Uterus (tissue), 4 donors: Measurements from ENCODE around the gene TRIM41. TPM values are rescaled to one million over a fixed set of nuclear protein-coding genes. Genes with fewer than 3 reads are reported as not detected.

Source experiments
- DNase-seq, 2 donors: peaks; one replicate each; pipeline ENCODE4 v3.0.0-alpha.2; 2019 to 2020
- H3K27ac ChIP-seq, 2 donors: fragments of 200-600 bp; sonication (generic); 1 replicate in 1 of 2; 2 replicates in 1 of 2; pipeline ENCODE4 v1.5.1; 2016 to 2018
- H3K27me3 ChIP-seq, 2 donors: fragments of 200-600 bp; sonication (generic); one replicate each; pipeline ENCODE4 v1.5.1; 2018 to 2019; ENCODE audit warnings: control low read depth in 1 of 2
- H3K36me3 ChIP-seq, 2 donors: fragments of 200-600 bp; sonication (generic); one replicate each; pipeline ENCODE4 v1.5.1; 2019; ENCODE audit warnings: control low read depth in 1 of 2
- H3K4me1 ChIP-seq, 2 donors: fragments of 200-600 bp; sonication (generic); one replicate each; pipeline ENCODE4 v1.5.1; 2018 to 2019; ENCODE audit warnings: control low read depth in 1 of 2
- H3K4me3 ChIP-seq, 2 donors: fragments of 200-600 bp; sonication (generic); 1 replicate in 1 of 2; 2 replicates in 1 of 2; pipeline ENCODE4 v1.5.1; 2018 to 2019; ENCODE audit warnings: mild to moderate bottlenecking in 1 of 2
- H3K9me3 ChIP-seq, 2 donors: fragments of 200-600 bp; sonication (generic); one replicate each; pipeline ENCODE4 v1.5.1; 2019; ENCODE audit warnings: control low read depth in 1 of 2
- POLR2A ChIP-seq, 2 donors: fragments of 450-650 bp; IDR thresholded peaks; one replicate each; pipeline ENCODE4 v1.6.1; 2016; ENCODE audit warnings: antibody characterized with exemption in 2 of 2, mild to moderate bottlenecking in 1 of 2, moderate library complexity in 1 of 2
- intact Hi-C: fragments of 100-400 bp; cut with DNase I; formaldehyde crosslinking; loops from one replicate; pipeline ENCODE4 v1.15.1; 2023; ENCODE audit warnings: low total_unique reads
- total RNA-seq, 4 donors: library from RNA; depleted of rRNA in 3 of 4; stranded (reverse); fragments of >200 nt in 3 of 4; gene quantifications; one replicate each; pipeline versions ENCODE4 v1.1.0 to v1.2.4, GENCODE V29; 2014 to 2023
- TF ChIP-seq, protein P1 (sequence below), 4 experiments: fragments of 200-600 bp in 2 of 4; fragments of 450-650 bp in 2 of 4; sonication (generic) in 2 of 4; IDR thresholded peaks; one replicate each; pipeline ENCODE4 v1.5.1; 2016 to 2019; ENCODE audit warnings: antibody characterized with exemption in 4 of 4, mild to moderate bottlenecking in 2 of 4, moderate library complexity in 1 of 4
- donor health status: DM: yes; HTN: yes; CAD: no.

The TRIM41 gene
- total RNA-seq, 4 donors from 2014 or later, result 4.7 to 18.8 (median 12.2) TPM

DNA sequence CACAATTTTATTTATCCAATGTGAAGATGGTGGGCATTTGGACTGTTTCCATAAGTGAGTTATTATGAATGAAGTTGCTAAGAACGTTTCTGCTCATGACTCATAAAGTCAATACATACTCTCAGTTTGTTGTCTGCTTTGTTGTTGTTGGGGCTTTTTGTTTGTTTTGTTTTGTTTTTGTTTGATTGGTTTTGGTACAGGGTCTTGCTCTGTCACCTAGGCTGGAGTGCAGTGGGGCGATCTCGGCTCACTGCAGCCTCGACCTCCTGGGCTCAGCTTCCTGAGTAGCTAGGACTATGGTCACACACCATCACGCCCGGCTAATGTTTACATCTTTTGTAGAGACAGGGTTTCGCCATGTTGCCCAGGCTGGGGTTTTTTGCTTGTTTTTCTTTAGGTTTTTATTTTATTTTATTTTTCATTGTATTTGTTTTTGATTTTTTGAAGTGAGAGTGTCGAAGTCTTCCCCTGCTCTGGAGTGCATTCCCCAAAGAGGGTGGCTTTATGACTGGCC lies 36.0 kb upstream of the TRIM41 start:
- Histone ChIP-seq H3K9me3 (no peaks in the 10 kb centered on the region), H3K4me1 (no peaks in the 10 kb centered on the region), H3K36me3 (no peaks in the 10 kb centered on the region), H3K27ac (peak overlapping the region; percentile 92 to 93), H3K4me3 (peak overlapping the region in 1 of 2 donors; percentile 72), H3K27me3 (no peaks in the 10 kb centered on the region)
- no peak for TF ChIP-seq POLR2A (IDR thresholded peaks at IDR 0.05)
- TF ChIP-seq, protein P1, sequence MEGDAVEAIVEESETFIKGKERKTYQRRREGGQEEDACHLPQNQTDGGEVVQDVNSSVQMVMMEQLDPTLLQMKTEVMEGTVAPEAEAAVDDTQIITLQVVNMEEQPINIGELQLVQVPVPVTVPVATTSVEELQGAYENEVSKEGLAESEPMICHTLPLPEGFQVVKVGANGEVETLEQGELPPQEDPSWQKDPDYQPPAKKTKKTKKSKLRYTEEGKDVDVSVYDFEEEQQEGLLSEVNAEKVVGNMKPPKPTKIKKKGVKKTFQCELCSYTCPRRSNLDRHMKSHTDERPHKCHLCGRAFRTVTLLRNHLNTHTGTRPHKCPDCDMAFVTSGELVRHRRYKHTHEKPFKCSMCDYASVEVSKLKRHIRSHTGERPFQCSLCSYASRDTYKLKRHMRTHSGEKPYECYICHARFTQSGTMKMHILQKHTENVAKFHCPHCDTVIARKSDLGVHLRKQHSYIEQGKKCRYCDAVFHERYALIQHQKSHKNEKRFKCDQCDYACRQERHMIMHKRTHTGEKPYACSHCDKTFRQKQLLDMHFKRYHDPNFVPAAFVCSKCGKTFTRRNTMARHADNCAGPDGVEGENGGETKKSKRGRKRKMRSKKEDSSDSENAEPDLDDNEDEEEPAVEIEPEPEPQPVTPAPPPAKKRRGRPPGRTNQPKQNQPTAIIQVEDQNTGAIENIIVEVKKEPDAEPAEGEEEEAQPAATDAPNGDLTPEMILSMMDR (IDR thresholded peaks at IDR 0.05), result no peak
- intact Hi-C loops, result no loop called here
- DNase-seq, result no peak

DNA sequence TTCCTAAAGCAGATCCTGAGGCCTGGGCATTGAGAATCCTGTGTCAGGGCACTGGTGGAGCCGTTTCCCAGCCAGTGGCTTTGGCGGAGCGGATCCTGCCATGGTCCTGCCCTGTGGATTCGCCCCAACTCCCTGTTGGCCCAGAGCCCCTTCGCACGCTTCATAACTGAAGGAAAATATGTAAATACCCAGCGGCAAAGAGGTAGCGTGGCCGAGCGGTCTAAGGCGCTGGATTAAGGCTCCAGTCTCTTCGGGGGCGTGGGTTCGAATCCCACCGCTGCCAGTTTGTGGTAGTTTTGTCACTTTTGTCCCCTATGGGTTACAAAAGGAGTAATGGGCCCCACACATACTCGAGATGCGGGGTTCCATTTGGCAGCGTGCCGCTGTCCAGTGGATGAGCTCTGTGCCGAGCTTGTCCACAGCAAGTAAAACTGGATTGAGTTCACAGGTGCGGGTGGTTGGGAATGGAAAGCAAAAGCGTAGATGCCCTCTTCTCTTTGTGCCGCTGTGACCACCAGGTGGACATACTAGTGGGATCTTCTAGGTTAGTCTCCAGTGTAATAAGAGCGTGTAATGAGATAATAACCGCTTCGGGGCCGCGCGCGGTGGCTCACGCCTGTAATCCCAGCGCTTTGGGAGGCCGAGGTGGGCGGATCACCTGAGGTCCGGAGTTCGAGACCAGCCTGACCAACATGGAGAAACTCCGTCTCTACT lies 35.4 kb upstream of the TRIM41 start:
- Histone ChIP-seq H3K27me3 (no peaks in the 10 kb centered on the region), H3K36me3 (no peaks in the 10 kb centered on the region), H3K4me3 (peak overlapping the region; percentile 69 to 72), H3K4me1 (no peaks in the 10 kb centered on the region), H3K9me3 (no peaks in the 10 kb centered on the region), H3K27ac (peak overlapping the region; percentile 92 to 93)
- TF ChIP-seq, protein P1 (IDR thresholded peaks at IDR 0.05), result peak in 2 of 4 experiments; percentile 25 to 32
- TF ChIP-seq POLR2A (IDR thresholded peaks at IDR 0.05), result peak in 1 of 2 donors; percentile 15
- peak; percentile 83 to 89 for DNase-seq
- intact Hi-C loops, result no loop called here

DNA sequence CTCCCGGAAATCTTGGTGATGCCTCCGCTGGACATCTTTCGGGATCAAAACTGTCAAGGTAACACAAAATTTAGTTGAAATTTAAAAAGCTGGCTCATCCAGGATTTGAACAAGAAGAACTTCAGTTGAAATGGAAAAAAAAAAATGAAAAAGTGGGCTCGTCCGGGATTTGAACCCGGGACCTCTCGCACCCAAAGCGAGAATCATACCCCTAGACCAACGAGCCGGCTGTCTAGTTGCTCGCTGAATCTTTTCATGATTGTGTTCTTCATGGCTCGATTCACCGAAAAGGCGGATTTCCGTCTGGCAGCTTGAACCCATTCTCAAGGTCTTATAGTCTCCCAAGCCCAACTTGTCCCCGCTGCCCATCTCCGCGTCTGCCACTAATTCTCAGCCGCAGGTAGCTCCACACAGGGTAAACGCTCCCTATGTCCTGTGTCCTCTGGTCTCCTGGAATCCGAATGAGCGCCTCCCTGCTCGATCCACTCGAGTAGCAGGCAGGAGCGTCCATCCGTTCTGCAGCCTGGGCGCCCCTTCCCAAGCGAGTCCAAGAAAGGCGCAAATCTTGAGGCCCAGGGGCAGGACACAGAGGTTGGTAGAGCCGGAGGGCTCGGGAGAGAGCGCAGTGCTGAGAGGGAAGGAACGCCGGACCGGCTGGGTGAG lies 34.2 kb upstream of the TRIM41 start:
- Histone ChIP-seq H3K36me3 (no peaks in the 10 kb centered on the region), H3K4me3 (peak overlapping the region; percentile 69 to 72), H3K9me3 (no peaks in the 10 kb centered on the region), H3K27me3 (no peaks in the 10 kb centered on the region), H3K27ac (peak overlapping the region; percentile 92 to 93), H3K4me1 (no peaks in the 10 kb centered on the region)
- TF ChIP-seq, protein P1 (IDR thresholded peaks at IDR 0.05), result no peak
- no peak for TF ChIP-seq POLR2A (IDR thresholded peaks at IDR 0.05)
- intact Hi-C loops, result no loop called here
- DNase-seq, result peak; percentile 78 to 82

DNA sequence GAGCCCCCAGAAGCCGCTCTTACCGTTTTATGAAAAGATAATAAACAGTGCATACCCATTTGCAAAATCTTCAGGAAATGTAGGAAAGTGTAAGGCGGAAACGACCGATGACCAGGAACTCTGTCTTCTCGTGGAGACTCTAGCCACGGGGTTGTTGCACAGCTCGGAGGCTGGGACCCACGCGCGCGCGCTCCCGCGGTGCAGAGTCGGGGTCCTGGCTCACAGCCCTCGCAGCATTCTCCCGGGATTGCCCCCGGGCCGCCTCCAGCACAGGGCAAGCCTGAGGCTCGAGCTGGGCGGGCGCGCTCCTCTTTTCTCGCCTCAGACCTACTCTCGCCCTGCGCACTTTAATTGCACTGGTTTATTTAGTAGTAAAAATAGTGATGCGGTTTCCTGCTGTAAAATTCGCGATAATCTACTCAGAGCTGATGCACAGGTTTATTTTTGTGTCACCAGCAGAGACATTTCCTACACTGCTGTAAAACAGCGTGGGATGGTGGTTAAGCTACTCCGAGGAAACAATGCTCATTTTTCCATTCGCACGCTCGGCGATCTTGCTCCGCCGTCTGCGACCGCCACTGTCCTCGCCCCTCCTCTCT lies 33.6 kb upstream of the TRIM41 start:
- peak in 1 of 2 donors; percentile 40 for DNase-seq
- no peak for TF ChIP-seq POLR2A (IDR thresholded peaks at IDR 0.05)
- TF ChIP-seq, protein P1 (IDR thresholded peaks at IDR 0.05), result no peak
- H3K4me1 ChIP-seq, result no peaks in the 10 kb centered on the region

More for the DNA sequence above, 33.6 kb upstream of the TRIM41 start:
- H3K27ac ChIP-seq, result peak overlapping the region; percentile 92 to 93
- no peaks in the 10 kb centered on the region for H3K9me3 ChIP-seq
- no peaks in the 10 kb centered on the region for H3K36me3 ChIP-seq
- peak overlapping the region; percentile 69 to 72 for H3K4me3 ChIP-seq
- intact Hi-C loops, result no loop called here
- H3K27me3 ChIP-seq, result no peaks in the 10 kb centered on the region
